ENCODE data around the gene COL8A2. TPM values are rescaled to one million over a fixed set of nuclear protein-coding genes. Genes with fewer than 3 reads are reported as not detected.

The COL8A2 gene
- total and polyA plus RNA-seq, 2 of the 4 experiments (the other 2 are of a cell fraction): 0.54 to 1.1 TPM

- POLR2A ChIA-PET (ENCODE audit: unreplicated experiment): interaction anchor here (1.1 kb wide), 1 partner anchor 268 kb away, joined by 4 read pairs; no protein-coding TSS in a partner anchor
- BruUV-seq (replicated peaks): no TSS peak
- TF ChIP-seq FOS (IDR thresholded peaks at IDR 0.05; ENCODE audit: low read depth, low read length) (no peak), CTCF (conservative IDR thresholded peaks at IDR 0.05; ENCODE audit: low read depth, low read length) (no peak; the same call in 1 of the 2 replicates), RAD21 (IDR thresholded peaks at IDR 0.05; ENCODE audit: low read length) (no peak), NFE2L2 (IDR thresholded peaks at IDR 0.05; ENCODE audit: low read depth, low read length) (no peak), MAZ (IDR thresholded peaks at IDR 0.05; ENCODE audit: borderline replicate concordance, low read depth, low read length) (no peak), USF2 (IDR thresholded peaks at IDR 0.05; ENCODE audit: low read depth, low read length) (no peak), CHD1 (IDR thresholded peaks at IDR 0.05; ENCODE audit: low read depth, low read length) (no peak), MXI1 (IDR thresholded peaks at IDR 0.05; ENCODE audit: borderline replicate concordance, low read depth, low read length) (no peak), RCOR1 (IDR thresholded peaks at IDR 0.05; ENCODE audit: insufficient replicate concordance, low read length) (no peak), BHLHE40 (IDR thresholded peaks at IDR 0.05; ENCODE audit: low read depth, low read length) (no peak), SMC3 (IDR thresholded peaks at IDR 0.05; ENCODE audit: low read depth, low read length) (no peak), MAFK (IDR thresholded peaks at IDR 0.05; ENCODE audit: low read depth, low read length) (no peak)
- TF ChIP-seq, protein P1, sequence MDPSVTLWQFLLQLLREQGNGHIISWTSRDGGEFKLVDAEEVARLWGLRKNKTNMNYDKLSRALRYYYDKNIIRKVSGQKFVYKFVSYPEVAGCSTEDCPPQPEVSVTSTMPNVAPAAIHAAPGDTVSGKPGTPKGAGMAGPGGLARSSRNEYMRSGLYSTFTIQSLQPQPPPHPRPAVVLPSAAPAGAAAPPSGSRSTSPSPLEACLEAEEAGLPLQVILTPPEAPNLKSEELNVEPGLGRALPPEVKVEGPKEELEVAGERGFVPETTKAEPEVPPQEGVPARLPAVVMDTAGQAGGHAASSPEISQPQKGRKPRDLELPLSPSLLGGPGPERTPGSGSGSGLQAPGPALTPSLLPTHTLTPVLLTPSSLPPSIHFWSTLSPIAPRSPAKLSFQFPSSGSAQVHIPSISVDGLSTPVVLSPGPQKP (IDR thresholded peaks at IDR 0.05; ENCODE audit: borderline replicate concordance, low read depth, low read length): no peak
Measured at GRCh38 chr1:36151134-36151844, 26.3 kb upstream of the COL8A2 start.

More at GRCh38 chr1:36151134-36151844, 26.3 kb upstream of the COL8A2 start:
- no peak overlapping the region for H3K4me3 ChIP-seq (ENCODE audit: insufficient read depth, low read depth, low read length)
- peaks cover 22% of the 10 kb centered on the region for H3K4me1 ChIP-seq (ENCODE audit: control insufficient read depth, insufficient read depth, low read length)
- H4K8ac ChIP-seq (ENCODE audit: low read depth in 2 of 2, low read length in 2 of 2): peak overlapping the region; percentile 17 to 92; a peak in 3 of 4 replicates
- H3K4ac ChIP-seq (ENCODE audit: low read depth, low read length): peak overlapping the region; percentile 95
- H3K4me2 ChIP-seq (ENCODE audit: low read depth, low read length): peak overlapping the region; percentile 43
- peaks cover 12 to 53% of the 10 kb centered on the region in 2 experiments; a peak in 3 of 4 replicates for H3K79me1 ChIP-seq (ENCODE audit: low read depth in 1 of 2, low read length in 2 of 2)
- H2BK120ac ChIP-seq (ENCODE audit: low read depth, low read length): peak overlapping the region; percentile 88
- peak overlapping the region; percentile 81 for H4K91ac ChIP-seq (ENCODE audit: insufficient read depth, low read depth, low read length)
- H3K9me3 ChIP-seq (ENCODE audit: control insufficient read depth, insufficient read depth, low read length): no peaks in the 10 kb centered on the region
- peak overlapping the region; percentile 97 for H2AK5ac ChIP-seq (ENCODE audit: low read depth, low read length)
- H3K9me1 ChIP-seq (ENCODE audit: insufficient read depth, low read length): peaks cover 20% of the 10 kb centered on the region
- in situ Hi-C loops (cut with MboI; ENCODE audit: low sequenced_read_pairs): loop anchor here (5.0 kb wide), 1 partner anchor 136 kb away; no protein-coding TSS in a partner anchor
- H3K56ac ChIP-seq (ENCODE audit: extremely low read depth, insufficient read depth, low read length): peak overlapping the region; percentile 58; the same call in 1 of the 2 replicates
- no peaks in the 10 kb centered on the region for H3K27me3 ChIP-seq (ENCODE audit: control insufficient read depth, insufficient read depth, low read length)
- no peaks in the 10 kb centered on the region for H3K36me3 ChIP-seq (ENCODE audit: control insufficient read depth, insufficient read depth, low read length)
- H4K20me1 ChIP-seq (ENCODE audit: insufficient read depth, low read length): peaks cover 4% of the 10 kb centered on the region; the same call in 1 of the 2 replicates
- H2BK15ac ChIP-seq (ENCODE audit: low read depth, low read length): peak overlapping the region; percentile 74; the same call in 2 of the 3 replicates
- H2AK9ac ChIP-seq (replicated peaks; ENCODE audit: low read depth, low read length, poor library complexity): peak overlapping the region; percentile 93
- WGBS, 2 experiments (ENCODE audit: extremely low coverage in 2 of 2, insufficient read length in 1 of 2): no CpG with 5 or more reads among the region's 1 CpG
- ATAC-seq (ENCODE audit: low read depth): no peak
- no peak for DNase-seq
- H2BK20ac ChIP-seq (ENCODE audit: low read depth, low read length): peak overlapping the region; percentile 85
- peak overlapping the region; percentile 83 for H2BK5ac ChIP-seq (ENCODE audit: low read depth, low read length, poor library complexity, severe bottlenecking)
- peak overlapping the region; percentile 59 for H3K18ac ChIP-seq (ENCODE audit: low read depth, low read length)
- peak overlapping the region; percentile 58 for H3K9ac ChIP-seq (ENCODE audit: low read depth, low read length)
- peak overlapping the region; percentile 81 for H3K27ac ChIP-seq (ENCODE audit: insufficient read depth, low read length)
- H3K23ac ChIP-seq (ENCODE audit: low read depth, low read length): peak overlapping the region; percentile 83; the same call in 1 of the 2 replicates
- H4K5ac ChIP-seq (ENCODE audit: low read depth, low read length): peak overlapping the region; percentile 74
- H3K14ac ChIP-seq (replicated peaks; ENCODE audit: low read depth, low read length): peak overlapping the region; percentile 91
- dilution Hi-C loops (cut with HindIII; ENCODE audit: low sequenced_read_pairs, unreplicated experiment): no loop called here
- H2AFZ ChIP-seq (replicated peaks; ENCODE audit: low read length, poor library complexity): peak overlapping the region; percentile 91
- CTCF ChIA-PET: interaction anchor here (1.3 kb wide), 1 partner anchor 65 kb away, joined by 3 read pairs; no protein-coding TSS in a partner anchor
- intact Hi-C loops (cut with micrococcal nuclease): no loop called here
